Testis (tissue), 2 donors: ENCODE data around the gene TMED10.

Source experiments
- POLR2A ChIP-seq: fragments of 450-650 bp; IDR thresholded peaks from one replicate; pipeline ENCODE4 v1.6.1; 2017; ENCODE audit warnings: antibody characterized with exemption, mild to moderate bottlenecking, moderate library complexity
- TF ChIP-seq, protein P1 (sequence below), 3 experiments: fragments of 450-650 bp in 2 of 3; fragments of 200-600 bp in 1 of 3; sonication (generic) in 1 of 3; IDR thresholded peaks; one replicate each; pipeline ENCODE4 v1.5.1; 2016 to 2019; ENCODE audit warnings: antibody characterized with exemption in 3 of 3, mild to moderate bottlenecking in 2 of 3, moderate library complexity in 1 of 3

GRCh38 chr14:75186953-75187352, 10.5 kb upstream of the TMED10 start:
- TF ChIP-seq, protein P1, sequence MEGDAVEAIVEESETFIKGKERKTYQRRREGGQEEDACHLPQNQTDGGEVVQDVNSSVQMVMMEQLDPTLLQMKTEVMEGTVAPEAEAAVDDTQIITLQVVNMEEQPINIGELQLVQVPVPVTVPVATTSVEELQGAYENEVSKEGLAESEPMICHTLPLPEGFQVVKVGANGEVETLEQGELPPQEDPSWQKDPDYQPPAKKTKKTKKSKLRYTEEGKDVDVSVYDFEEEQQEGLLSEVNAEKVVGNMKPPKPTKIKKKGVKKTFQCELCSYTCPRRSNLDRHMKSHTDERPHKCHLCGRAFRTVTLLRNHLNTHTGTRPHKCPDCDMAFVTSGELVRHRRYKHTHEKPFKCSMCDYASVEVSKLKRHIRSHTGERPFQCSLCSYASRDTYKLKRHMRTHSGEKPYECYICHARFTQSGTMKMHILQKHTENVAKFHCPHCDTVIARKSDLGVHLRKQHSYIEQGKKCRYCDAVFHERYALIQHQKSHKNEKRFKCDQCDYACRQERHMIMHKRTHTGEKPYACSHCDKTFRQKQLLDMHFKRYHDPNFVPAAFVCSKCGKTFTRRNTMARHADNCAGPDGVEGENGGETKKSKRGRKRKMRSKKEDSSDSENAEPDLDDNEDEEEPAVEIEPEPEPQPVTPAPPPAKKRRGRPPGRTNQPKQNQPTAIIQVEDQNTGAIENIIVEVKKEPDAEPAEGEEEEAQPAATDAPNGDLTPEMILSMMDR (IDR thresholded peaks at IDR 0.05) = no peak
- no peak for TF ChIP-seq POLR2A
